Dermis blood vessel endothelial cell (primary cell): ENCODE data around the gene TMEM214. TPM values are rescaled to one million over a fixed set of nuclear protein-coding genes. Genes with fewer than 3 reads are reported as not detected.
A peak's percentile ranks its signal among the peaks of the same experiment; 100 is the strongest.
"Not testable (repeated sequence)": the region's sequence is repeated elsewhere in the genome, so short reads cannot be mapped to it uniquely, and the experiment has no call there.

ENCODE experiments used
- DNase-seq: peaks from one replicate; pipeline ENCODE4 v3.0.0; 2010
- total RNA-seq: library from RNA; depleted of rRNA; stranded (reverse); fragments of >200 nt; gene quantifications from 2 replicates; pipeline ENCODE4 v1.2.3, GENCODE V29; 2014

TMEM214 gene
- total RNA-seq, 1 donor from 2014 or later = 23.5 TPM

DNA sequence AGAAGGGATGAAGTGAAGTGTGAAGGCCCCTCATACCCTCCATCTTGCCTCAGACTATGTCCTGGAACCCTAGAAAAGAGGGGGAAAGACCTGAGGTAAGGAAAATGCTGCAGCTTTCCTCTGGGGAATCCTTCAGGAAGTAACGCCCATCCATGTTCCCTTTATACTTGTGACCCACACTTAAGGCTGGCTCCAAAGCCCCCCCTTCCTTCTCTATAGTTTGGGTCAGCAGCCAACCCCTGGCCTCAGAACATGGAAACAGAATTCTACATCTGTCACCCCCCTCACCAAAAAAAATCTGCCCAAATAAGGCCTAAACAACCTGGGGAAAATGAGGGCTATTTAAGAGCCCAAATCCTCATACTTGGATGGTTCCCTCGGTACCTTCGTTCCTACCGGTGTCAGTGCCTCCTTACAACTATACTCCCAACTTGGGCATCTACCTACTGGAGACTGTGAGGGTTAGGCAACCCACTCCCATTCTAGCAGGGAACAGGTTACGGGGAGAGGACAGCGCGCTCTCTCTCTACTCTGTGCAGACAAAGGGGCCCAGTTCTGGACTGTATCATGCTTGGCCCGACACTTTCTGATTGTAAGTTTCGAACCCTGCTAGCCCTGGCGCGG is 38.0 kb downstream of the TMEM214 start:
- DNase-seq = peak; percentile 11

- peak; percentile 94 for DNase-seq
Measured at GRCh38 chr2:27071277-27071989, 38.7 kb downstream of the TMEM214 start, which contains the start of gene OST4. Gene OST4 (minus strand): TSS chr2:27071654.

DNA sequence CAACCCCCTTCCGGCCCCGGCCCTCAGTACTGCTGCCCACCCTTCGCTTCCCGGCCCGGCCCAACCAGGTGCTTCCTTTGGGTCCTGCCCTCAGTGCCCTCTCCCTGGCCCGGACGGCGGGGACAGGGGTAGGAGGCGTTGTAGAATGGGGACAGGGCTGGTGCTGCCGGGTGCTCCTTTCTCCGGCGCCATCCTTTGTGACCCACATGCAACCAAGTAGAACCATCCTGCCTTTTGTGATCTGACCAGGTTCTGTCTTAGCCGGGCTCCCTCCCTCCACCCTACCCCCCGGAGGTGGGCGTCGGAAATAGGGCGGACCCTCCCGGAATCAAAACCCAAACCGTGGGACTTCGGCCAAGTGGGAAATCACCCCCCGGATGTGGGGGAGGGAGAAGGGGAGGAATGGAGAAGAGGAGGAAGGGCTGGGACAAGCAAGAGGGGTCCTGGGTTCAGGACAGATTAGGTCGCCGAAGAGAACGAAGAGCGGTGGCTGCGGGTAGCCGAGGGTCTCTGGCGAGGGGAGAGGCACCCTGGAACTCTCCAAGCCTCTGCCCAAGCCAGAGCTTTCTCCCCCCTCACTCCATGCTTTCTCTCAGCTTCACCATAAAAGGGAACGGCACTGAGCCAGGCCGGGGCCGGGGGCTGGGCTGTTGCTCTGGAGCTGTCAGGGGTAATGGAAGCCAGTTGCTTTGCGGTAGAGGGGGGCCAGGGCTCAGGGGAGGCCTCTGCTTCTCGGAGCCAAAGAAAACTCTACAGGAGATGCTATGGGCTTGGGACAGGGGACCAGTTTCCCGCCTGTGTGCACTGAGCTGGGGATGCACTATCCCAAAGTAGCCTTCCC is 39.4 kb downstream of the TMEM214 start:
- DNase-seq = peak; percentile 49

DNA sequence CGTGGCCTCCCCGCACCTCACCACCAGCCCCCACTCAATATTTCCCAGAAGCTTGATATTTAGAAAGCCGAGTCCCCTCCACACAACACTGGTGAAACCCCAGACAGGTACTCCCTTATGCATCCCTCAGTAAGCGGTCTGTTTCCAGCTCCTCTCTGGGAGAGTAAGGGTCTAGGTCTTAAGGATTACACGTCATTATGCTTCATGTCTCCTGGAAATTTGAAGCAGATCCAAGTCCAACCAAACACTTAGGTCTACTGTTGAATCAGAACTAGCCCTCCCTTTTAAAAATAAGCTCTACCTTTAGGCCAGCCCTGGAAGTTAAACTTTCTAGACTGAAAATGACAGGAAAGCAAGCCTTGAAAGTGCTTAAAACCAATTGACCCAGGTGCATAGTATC is 40.2 kb downstream of the TMEM214 start:
- no peak for DNase-seq

DNA sequence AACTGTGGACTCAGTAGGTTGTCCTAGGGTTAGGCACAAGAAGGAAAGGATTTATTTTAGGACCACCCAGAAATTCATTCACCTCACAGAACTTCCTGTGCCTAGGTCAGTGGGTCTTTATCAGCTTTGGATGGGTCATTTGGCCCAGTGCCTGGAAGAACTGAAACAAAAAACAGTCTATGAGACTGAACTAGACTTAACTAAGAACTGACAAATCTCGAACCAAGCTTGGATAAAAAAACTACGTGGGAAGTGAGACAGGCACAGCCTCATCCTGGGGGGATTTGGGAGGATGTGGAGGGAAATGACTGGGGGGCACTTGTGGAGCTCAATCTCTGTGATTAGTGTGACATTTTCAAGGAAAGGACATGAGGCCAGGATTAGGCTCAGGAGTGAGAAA is 41.0 kb downstream of the TMEM214 start:
- DNase-seq = no peak

GRCh38 chr2:27074738-27075565 is 42.2 kb downstream of the TMEM214 start:
- peak; percentile 65 for DNase-seq

DNA sequence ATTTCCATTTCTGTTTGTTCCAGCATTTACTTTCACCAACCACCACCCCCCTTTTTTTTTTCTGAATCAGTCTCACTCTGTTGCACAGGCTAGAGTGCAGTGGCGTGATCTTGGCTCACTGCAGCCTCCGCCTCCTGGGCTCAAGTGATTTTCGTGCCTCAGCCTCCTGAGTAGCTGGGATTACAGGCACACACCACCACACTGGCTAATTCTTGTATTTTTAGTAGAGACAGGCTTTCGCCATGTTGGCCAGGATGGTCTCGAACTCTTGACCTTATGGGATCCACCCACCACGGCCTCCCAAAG is 42.8 kb downstream of the TMEM214 start:
- not testable (repeated sequence) for DNase-seq

- no peak for DNase-seq
Measured at GRCh38 chr2:27076323-27076722, 43.6 kb downstream of the TMEM214 start.

GRCh38 chr2:27077231-27077630 is 44.5 kb downstream of the TMEM214 start:
- no peak for DNase-seq

DNA sequence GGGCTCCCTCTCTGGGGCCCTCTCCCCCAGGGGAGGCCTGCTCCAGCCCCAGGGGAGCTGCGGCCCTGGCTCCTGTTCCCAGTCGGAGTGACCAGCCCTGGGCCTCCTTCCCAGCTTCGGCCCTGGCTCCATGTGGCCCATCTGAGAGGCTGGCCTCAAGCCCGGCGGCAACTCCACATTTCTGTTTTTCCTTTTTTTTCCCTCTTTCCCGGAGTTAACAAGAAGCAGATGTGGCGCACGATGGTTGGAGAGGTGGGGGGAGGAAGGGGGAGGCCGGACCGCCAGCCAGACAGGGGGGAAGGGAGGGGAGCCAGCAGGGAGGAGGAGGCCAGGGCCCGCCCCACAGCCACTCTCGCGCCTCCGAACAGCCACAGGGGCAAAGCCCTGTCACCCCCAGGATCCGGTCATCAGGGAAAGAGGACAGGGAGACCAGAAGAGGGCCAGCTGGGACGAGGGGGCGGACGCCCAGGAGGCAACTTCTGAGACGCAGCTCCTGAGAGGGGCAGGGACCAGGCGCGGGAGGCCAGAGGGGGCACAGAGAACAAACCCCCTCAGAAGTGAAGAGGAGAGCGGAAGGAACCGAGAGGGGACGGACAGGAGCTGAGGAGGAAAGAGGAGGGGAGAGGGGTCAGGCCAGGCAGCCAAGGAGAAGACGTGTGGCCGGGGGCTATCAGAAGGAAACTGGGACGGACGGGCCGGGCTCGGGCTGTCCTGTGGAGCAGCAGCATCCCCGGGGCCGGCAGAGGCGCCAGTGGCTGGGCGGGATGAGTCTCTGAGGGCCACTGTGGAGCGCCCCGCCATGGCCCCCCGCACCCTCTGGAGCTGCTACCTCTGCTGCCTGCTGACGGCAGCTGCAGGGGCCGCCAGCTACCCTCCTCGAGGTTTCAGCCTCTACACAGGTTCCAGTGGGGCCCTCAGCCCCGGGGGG is 45.8 kb downstream of the TMEM214 start, which contains the start of gene EMILIN1:
TSS of gene EMILIN1 (plus strand) at position 349 of the 928 bp plus-strand sequence. CDS start at position 800, 451 bp downstream.
- no peak for DNase-seq

DNA sequence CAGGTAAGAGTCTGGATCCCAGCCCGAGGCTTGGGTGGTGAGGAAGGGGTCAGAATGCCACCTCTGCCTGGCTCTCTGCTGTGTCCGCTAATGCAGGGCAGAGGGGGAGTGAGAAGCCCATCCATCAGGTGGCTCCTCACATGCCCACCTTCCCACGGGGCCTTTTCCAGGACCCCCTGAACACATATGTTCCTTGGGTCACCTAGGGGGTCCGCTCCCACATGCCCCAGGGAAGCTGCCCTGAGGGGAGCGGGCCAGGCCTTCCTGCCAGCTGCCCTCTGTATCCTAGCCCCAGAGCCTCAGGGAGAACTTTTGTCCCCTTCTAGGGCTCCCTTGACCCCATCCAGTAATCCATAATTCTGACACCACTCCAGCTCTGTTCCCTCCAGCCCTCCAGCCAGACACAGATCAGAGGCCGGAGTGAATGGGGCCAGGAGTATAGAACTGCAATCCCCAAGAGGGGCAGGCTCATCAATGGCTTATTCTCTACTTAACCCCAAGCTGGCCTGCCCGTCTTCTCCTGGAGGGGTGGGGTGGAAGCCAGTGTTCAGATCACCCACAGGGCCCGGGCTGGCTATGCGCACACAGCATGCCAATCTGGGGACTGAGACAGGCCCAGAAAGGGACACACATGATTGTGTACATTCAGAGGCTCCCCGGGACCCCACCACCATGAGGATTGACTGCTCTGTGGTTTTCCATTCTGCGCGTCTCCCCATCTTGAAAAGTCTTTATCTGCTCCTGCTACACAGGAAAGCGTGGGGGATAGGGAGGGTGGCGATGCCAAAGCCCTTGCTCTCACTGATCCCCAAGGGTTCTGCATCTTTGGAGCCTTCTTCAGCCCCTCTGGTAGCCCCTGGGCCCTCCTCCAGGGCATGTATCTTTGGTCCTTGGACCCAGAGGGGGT is 46.7 kb downstream of the TMEM214 start:
- no peak for DNase-seq

GRCh38 chr2:27080140-27080469 is 47.3 kb downstream of the TMEM214 start:
- no peak for DNase-seq

- DNase-seq = no peak
Measured at GRCh38 chr2:27080603-27080936, 47.8 kb downstream of the TMEM214 start.

- no peak for DNase-seq
Measured at GRCh38 chr2:27081984-27082772, 49.4 kb downstream of the TMEM214 start.

DNA sequence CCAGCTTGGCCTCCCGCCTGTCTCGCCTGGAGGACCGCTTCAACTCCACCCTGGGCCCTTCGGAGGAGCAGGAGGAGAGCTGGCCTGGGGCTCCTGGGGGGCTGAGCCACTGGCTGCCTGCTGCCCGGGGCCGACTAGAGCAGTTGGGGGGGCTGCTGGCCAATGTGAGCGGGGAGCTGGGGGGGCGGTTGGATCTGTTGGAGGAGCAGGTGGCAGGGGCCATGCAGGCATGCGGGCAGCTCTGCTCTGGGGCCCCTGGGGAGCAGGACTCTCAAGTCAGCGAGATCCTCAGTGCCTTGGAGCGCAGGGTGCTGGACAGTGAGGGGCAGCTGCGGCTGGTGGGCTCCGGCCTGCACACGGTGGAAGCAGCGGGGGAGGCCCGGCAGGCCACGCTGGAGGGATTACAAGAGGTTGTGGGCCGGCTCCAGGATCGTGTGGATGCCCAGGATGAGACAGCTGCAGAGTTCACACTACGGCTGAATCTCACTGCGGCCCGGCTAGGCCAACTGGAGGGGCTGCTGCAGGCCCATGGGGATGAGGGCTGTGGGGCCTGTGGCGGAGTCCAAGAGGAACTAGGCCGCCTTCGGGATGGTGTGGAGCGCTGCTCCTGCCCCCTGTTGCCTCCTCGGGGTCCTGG is 50.1 kb downstream of the TMEM214 start:
- DNase-seq = no peak

GRCh38 chr2:27083410-27084296 is 50.9 kb downstream of the TMEM214 start:
- no peak for DNase-seq

GRCh38 chr2:27084297-27085061 is 51.7 kb downstream of the TMEM214 start:
- DNase-seq = no peak
